ENCODE data around the gene TBXA2R.
"Not testable (repeated sequence)": the region's sequence is repeated elsewhere in the genome, so short reads cannot be mapped to it uniquely, and the experiment has no call there.

TBXA2R gene

DNA sequence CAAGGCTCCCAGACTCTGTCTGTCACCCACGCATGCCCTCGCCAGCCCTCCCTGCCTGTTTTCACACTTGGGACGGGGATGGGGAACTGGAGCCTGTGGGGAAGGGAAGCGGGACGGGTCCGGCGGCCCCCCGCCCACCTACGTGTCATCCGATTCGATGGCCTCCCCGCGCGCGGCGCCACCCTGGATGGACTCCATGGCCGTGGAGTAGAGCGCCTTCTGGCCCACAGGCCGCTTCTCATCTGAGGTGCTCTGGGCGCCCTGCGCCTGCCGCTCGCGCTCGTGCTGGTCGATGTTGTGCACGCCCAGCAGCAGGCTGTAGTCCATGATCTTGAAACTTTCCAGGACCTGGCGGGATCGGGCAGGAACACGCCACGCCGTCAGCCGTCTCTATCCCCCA lies 45.0 kb upstream of the TBXA2R start:
- no peak overlapping the region for H3K27ac ChIP-seq
- TF ChIP-seq ZFX (IDR thresholded peaks at IDR 0.05; ENCODE audit: borderline replicate concordance), result no peak
- TF ChIP-seq, protein P1, sequence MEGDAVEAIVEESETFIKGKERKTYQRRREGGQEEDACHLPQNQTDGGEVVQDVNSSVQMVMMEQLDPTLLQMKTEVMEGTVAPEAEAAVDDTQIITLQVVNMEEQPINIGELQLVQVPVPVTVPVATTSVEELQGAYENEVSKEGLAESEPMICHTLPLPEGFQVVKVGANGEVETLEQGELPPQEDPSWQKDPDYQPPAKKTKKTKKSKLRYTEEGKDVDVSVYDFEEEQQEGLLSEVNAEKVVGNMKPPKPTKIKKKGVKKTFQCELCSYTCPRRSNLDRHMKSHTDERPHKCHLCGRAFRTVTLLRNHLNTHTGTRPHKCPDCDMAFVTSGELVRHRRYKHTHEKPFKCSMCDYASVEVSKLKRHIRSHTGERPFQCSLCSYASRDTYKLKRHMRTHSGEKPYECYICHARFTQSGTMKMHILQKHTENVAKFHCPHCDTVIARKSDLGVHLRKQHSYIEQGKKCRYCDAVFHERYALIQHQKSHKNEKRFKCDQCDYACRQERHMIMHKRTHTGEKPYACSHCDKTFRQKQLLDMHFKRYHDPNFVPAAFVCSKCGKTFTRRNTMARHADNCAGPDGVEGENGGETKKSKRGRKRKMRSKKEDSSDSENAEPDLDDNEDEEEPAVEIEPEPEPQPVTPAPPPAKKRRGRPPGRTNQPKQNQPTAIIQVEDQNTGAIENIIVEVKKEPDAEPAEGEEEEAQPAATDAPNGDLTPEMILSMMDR (IDR thresholded peaks at IDR 0.05), result no peak

DNA sequence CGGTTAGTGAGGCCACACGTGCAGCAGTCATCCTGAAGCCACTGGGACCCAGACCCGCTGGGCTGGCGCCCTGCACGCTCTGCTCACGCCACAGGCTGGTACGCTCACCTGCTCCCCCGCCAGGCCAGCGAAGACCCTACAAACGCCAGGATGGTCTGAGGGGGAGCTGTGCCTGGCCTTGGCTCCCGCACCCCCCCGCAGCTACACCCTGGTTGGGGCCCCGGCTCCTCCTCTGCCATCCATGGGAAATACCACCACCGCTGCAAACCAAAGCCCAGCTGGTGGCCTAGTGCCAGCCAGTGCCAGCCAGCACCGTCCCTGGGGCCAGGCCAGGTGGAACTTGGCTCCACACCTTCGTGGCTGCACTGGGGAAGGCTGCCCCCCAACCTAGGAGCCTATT lies 43.2 kb upstream of the TBXA2R start:
- H3K27ac ChIP-seq, result no peak overlapping the region
- TF ChIP-seq, protein P1 (IDR thresholded peaks at IDR 0.05), result no peak

DNA sequence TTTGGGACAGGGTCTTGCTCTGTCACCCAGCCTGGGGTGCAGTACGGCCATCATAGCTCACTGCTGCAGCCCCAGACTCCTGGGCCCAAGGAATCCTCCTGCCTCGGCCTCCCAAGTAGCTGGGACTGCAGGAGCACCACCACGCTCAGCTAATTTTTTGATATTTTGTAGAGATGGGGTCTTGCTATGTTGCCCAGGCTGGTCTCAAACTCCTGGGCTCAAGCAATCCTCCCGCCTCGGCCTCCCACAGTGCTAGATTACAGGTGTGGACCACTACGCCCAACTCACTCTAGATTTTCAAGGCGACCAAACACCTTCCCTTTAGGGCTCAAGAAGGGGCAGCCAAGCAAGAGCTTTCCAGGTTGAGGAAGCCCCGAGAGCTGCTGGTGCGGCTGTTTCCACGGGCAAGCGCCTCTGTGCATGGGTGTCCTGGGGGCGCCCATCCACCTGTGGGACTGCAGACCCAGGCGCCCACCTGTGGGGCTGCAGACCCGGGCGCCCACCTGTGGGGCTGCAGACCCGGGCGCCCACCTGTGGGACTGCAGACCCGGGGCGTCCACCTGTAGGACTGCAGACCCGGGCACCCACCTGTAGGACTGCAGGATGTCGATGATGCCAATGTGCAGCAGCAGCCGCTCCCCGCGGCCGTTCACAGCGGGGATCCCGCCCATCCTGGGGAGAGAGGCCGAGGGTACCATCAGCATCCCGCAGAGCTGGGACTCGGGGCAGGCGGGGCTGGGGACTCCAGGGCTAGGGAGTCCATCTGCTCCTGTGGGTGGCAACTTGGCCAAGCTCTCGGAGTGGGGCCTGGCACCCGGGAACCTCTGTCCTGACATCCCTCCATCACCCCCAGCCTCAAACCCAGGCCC lies 41.6 kb upstream of the TBXA2R start:
- H3K27ac ChIP-seq, result no peak overlapping the region
- no peak for TF ChIP-seq ZFX (IDR thresholded peaks at IDR 0.05; ENCODE audit: borderline replicate concordance)
- TF ChIP-seq, protein P1 (IDR thresholded peaks at IDR 0.05), result no peak

DNA sequence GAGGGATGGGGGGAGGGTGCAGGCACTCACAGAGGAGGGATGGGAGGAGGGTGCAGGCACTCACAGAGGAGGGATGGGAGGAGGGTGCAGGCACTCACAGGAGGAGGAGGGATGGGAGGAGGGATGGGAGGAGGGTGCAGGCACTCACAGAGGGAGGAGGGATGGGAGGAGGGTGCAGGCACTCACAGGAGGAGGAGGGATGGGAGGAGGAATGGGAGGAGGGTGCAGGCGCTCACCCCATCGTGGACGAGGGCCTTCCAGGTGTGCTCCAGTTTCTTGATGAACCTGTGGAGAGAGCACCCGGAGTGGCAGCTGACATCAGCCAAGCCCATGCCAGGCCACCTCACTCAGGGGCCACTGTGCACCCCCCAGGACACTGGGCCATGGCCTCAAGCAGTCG lies 40.4 kb upstream of the TBXA2R start:
- not testable (repeated sequence) for H3K27ac ChIP-seq

DNA sequence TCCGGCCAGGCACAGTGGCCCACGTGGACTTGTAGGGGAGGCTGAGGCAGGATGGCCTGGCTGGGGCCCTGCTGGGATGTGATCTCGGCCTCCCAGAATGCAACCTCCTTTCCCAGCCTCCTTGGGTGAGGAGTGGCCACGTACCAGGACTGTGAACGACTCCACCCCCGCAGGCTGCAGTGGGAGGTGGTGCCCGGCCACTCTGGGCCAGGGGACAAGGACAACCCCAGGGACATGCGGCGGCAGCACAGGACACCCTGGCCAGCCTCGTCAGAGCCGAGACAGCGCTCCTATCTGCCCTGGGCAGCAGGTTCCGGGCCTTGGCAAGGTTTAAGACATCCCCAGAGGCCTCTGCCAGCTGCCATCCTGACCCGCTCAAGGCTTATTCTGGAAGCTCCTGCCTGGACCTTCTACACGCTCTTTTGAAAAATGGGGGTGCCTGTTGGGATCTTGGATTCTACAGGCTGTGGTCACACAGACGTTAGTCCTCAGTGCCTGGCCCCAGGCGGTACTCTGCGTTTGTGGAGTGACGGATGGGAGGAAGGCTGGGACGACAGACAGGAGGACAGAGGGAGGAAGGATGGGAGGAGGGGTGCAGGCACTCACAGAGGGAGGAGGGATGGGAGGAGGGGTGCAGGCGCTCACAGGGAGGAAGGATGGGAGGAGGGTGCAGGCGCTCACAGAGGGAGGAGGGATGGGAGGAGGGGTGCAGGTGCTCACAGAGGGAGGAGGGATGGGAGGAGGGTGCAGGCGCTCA lies 39.8 kb upstream of the TBXA2R start:
- TF ChIP-seq ZFX (IDR thresholded peaks at IDR 0.05; ENCODE audit: borderline replicate concordance), result no peak
- TF ChIP-seq, protein P1 (IDR thresholded peaks at IDR 0.05), result no peak
- H3K27ac ChIP-seq, result no peak overlapping the region

DNA sequence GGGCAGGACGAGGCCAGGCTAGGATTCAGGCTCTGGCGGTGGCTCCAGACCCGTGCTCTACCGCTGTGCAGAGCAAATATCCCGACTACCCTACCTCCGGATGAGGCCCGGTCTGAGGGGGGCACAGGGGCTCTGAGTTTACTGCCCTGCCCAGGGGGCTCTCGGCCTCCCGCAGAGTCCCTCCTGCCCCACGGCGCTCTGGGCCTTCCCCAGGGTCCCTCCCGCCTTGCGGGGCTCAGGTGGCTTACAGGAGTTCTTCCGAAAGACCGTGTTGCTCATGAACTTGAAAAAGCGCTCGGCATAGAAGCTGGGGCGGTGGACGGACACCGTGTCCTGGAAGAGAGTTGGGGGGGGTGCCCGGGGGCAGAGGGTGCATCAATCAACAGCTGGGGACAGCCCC lies 39.1 kb upstream of the TBXA2R start:
- H3K27ac ChIP-seq, result no peak overlapping the region
- TF ChIP-seq ZFX (IDR thresholded peaks at IDR 0.05; ENCODE audit: borderline replicate concordance), result no peak
- TF ChIP-seq, protein P1 (IDR thresholded peaks at IDR 0.05), result no peak

- no peak for TF ChIP-seq ZFX (IDR thresholded peaks at IDR 0.05; ENCODE audit: borderline replicate concordance)
- TF ChIP-seq, protein P1 (IDR thresholded peaks at IDR 0.05), result no peak
- peak overlapping the region; percentile 7; the same call in 1 of the 2 replicates for H3K27ac ChIP-seq
Measured at GRCh38 chr19:3645067-3645396, 38.4 kb upstream of the TBXA2R start.

Data from 22Rv1 (cell line).